ENCODE measurements around the gene PDE2A. TPM values are rescaled to one million over a fixed set of nuclear protein-coding genes. Genes with fewer than 3 reads are reported as not detected.
A peak's percentile ranks its signal among the peaks of the same experiment; 100 is the strongest.

Gene PDE2A
- total and polyA plus RNA-seq, 2 of the 4 experiments (the other 2 are of a cell fraction): 0.02 TPM; not detected in 1

- Histone ChIP-seq H3K23ac (ENCODE audit: low read depth, low read length) (no peak overlapping the region), H3K9ac (ENCODE audit: low read depth, low read length) (no peak overlapping the region), H3K9me3 (ENCODE audit: control insufficient read depth, insufficient read depth, low read length) (no peaks in the 10 kb centered on the region), H2AK5ac (ENCODE audit: low read depth, low read length) (no peak overlapping the region), H3K4me1 (ENCODE audit: control insufficient read depth, insufficient read depth, low read length) (peaks cover 16% of the 10 kb centered on the region), H2AFZ (replicated peaks; ENCODE audit: low read length, poor library complexity) (no peak overlapping the region), H2AK9ac (replicated peaks; ENCODE audit: low read depth, low read length, poor library complexity) (no peak overlapping the region), H2BK15ac (ENCODE audit: low read depth, low read length) (no peak overlapping the region), H3K79me1 (ENCODE audit: low read depth in 1 of 2, low read length in 2 of 2) (peaks cover 0 to 23% of the 10 kb centered on the region in 2 experiments; a peak in 3 of 4 replicates), H4K20me1 (ENCODE audit: insufficient read depth, low read length) (peaks cover 28% of the 10 kb centered on the region), H2BK20ac (ENCODE audit: low read depth, low read length) (no peak overlapping the region), H3K9me1 (ENCODE audit: insufficient read depth, low read length) (0 out of 2 replicates have a peak, but pooled peaks cover 6% of the 10 kb centered on the region), H3K56ac (ENCODE audit: extremely low read depth, insufficient read depth, low read length) (0 out of 2 replicates have a peak overlapping the region, but pooled peaks have one; percentile 14), H3K27ac (ENCODE audit: insufficient read depth, low read length) (no peak overlapping the region), H2BK5ac (ENCODE audit: low read depth, low read length, poor library complexity, severe bottlenecking) (no peak overlapping the region), H3K14ac (replicated peaks; ENCODE audit: low read depth, low read length) (no peak overlapping the region), H3K4ac (ENCODE audit: low read depth, low read length) (no peak overlapping the region), H4K91ac (ENCODE audit: insufficient read depth, low read depth, low read length) (no peak overlapping the region), H3K4me2 (ENCODE audit: low read depth, low read length) (no peak overlapping the region), H3K27me3 (ENCODE audit: control insufficient read depth, insufficient read depth, low read length) (no peaks in the 10 kb centered on the region), H3K36me3 (ENCODE audit: control insufficient read depth, insufficient read depth, low read length) (peaks cover 74% of the 10 kb centered on the region), H4K5ac (ENCODE audit: low read depth, low read length) (no peak overlapping the region), H3K18ac (ENCODE audit: low read depth, low read length) (no peak overlapping the region), H2BK120ac (ENCODE audit: low read depth, low read length) (no peak overlapping the region), H3K4me3 (ENCODE audit: insufficient read depth, low read depth, low read length) (no peak overlapping the region), H4K8ac (ENCODE audit: low read depth in 2 of 2, low read length in 2 of 2) (no peak overlapping the region)
- dilution Hi-C loops (cut with HindIII; ENCODE audit: low sequenced_read_pairs, unreplicated experiment) (no loop called here), in situ Hi-C loops (cut with MboI; ENCODE audit: low sequenced_read_pairs) (no loop called here), intact Hi-C loops (cut with micrococcal nuclease) (no loop called here)
- POLR2A ChIA-PET (ENCODE audit: unreplicated experiment): interaction anchor here (0.6 kb wide), 1 partner anchor 117 kb away, joined by 3 read pairs; no protein-coding TSS in a partner anchor
- 80% methylated on average over 8 of the region's 12 CpGs; no CpG with 5 or more reads in 1 of the 2 experiments for WGBS, 2 experiments (ENCODE audit: extremely low coverage in 2 of 2, insufficient read length in 1 of 2)
- no TSS peak for BruUV-seq (replicated peaks)
- CTCF ChIA-PET: no interaction called here
- no peak for DNase-seq
- no peak for ATAC-seq (ENCODE audit: low read depth)
- 0 out of 2 replicates have a peak, but pooled peaks have one; percentile 29 for TF ChIP-seq MAFK (IDR thresholded peaks at IDR 0.05; ENCODE audit: low read depth, low read length)
- TF ChIP-seq RAD21 (IDR thresholded peaks at IDR 0.05; ENCODE audit: low read length): no peak
These were observed 31.5 kb upstream of the PDE2A start for GRCh38 chr11:72705442-72706365.

Measured in IMR-90 (cell line).